Immature natural killer cell (primary cell): ENCODE measurements around the gene MTA2. TPM values are rescaled to one million over a fixed set of nuclear protein-coding genes. Genes with fewer than 3 reads are reported as not detected.
"Not testable (repeated sequence)": the region's sequence is repeated elsewhere in the genome, so short reads cannot be mapped to it uniquely, and the experiment has no call there.

Experiments used
- DNase-seq, 3 donors: peaks; one replicate each; pipeline ENCODE4 v3.0.0; 2022; ENCODE audit warnings: mixed read lengths in 1 of 3
- H3K27ac Mint-ChIP-seq, 6 donors: one replicate each; pipeline ENCODE4 v1.8.0; 2020; ENCODE audit warnings: mixed read lengths in 6 of 6, mild to moderate bottlenecking in 5 of 6, inconsistent platforms in 4 of 6, moderate library complexity in 3 of 6
- H3K27me3 Mint-ChIP-seq, 3 donors: one replicate each; pipeline ENCODE4 v1.8.0; 2020 to 2021; ENCODE audit warnings: low read depth in 3 of 3, mild to moderate bottlenecking in 3 of 3, mixed read lengths in 3 of 3, moderate library complexity in 3 of 3, inconsistent platforms in 1 of 3
- H3K36me3 Mint-ChIP-seq, 3 donors: one replicate each; pipeline ENCODE4 v1.8.0; 2020; ENCODE audit warnings: mixed read lengths in 3 of 3, inconsistent platforms in 2 of 3, mild to moderate bottlenecking in 2 of 3
- H3K4me1 Mint-ChIP-seq, 2 donors: one replicate each; pipeline ENCODE4 v1.8.0; 2020; ENCODE audit warnings: inconsistent platforms in 2 of 2, mild to moderate bottlenecking in 2 of 2, mixed read lengths in 2 of 2, moderate library complexity in 1 of 2
- H3K4me3 Mint-ChIP-seq, 5 donors: one replicate each; pipeline ENCODE4 v1.8.0; 2020; ENCODE audit warnings: mild to moderate bottlenecking in 5 of 5, mixed read lengths in 5 of 5, inconsistent platforms in 3 of 5, moderate library complexity in 3 of 5
- H3K9me3 Mint-ChIP-seq, 6 donors: one replicate each; pipeline ENCODE4 v1.8.0; 2020; ENCODE audit warnings: mild to moderate bottlenecking in 6 of 6, mixed read lengths in 6 of 6, inconsistent platforms in 4 of 6, moderate library complexity in 3 of 6
- polyA plus RNA-seq, 3 donors: library from polyadenylated mRNA; unstranded; fragments of 300-500 nt; fragmentation: Illumina TruSeq; gene quantifications; one replicate each; pipeline ENCODE4 v1.2.3, GENCODE V29; 2021

Gene MTA2
- polyA plus RNA-seq, 3 donors from 2014 or later: 9.7 to 48.4 (median 22.4) TPM

DNA sequence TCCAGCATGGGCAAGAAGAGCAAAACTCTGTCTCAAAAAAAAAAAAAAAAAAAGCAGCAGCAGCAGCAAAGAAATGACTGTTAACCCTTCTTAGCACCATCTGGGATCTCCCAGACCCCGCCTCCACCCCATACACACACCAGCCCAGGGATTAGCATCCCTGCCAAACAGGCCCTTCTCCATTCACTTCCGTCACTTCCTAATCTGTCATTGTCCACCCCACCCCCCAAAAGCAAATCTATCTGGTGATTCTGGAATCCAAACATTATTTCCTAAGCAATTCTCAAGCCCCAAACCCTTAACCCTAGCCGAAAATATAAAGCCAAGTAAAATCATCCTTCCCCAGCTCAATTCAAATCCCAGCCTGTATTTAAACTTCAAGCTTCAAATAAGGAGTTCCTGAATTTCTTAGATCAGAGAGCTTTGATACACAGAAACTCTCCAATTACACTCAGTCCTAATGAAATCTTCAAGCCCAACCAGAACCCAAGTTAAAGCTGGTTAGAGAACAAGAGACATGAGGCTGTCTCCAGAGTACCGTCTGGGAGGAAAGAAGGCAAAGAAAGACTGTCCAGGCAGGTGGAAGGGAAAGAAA lies 49.1 kb downstream of the MTA2 start:
- H3K4me3 Mint-ChIP-seq: peak overlapping the region; percentile 81 to 87 (median 87)
- H3K4me1 Mint-ChIP-seq: peaks cover 75 to 83% of the 10 kb centered on the region in 2 donors
- H3K27me3 Mint-ChIP-seq: peaks cover 12 to 23% (median 16%) of the 10 kb centered on the region in 3 donors
- no peaks in the 10 kb centered on the region for H3K36me3 Mint-ChIP-seq
- H3K9me3 Mint-ChIP-seq: peaks cover 0 to 2% (median 0%) of the 10 kb centered on the region in 6 donors
- H3K27ac Mint-ChIP-seq: peak overlapping the region; percentile 92 to 98 (median 96)
- DNase-seq: no peak

DNA sequence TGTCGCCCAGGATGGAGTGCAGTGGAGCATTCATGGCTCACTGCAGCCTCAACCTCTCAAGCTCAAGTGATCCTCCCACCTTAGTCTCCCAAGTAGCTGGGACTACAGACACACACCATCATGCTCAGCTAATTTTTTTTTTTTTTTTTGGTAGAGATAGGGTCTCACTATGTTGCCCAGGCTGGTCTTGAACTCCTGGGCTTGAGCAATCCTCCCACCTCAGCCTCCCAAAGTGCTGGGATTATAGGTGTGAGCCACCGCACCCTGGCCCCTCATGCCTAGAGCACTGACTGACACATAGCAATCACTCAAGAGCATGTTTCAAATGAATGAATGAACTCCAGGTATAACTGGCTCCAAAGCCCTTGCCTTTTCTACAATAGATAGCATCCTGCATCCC lies 51.2 kb downstream of the MTA2 start:
- H3K9me3 Mint-ChIP-seq, DNase-seq, H3K4me3 Mint-ChIP-seq, H3K36me3 Mint-ChIP-seq: not testable (repeated sequence)
- H3K4me1 Mint-ChIP-seq: peaks cover 60 to 69% of the 10 kb centered on the region in 2 donors
- H3K27ac Mint-ChIP-seq: peak overlapping the region in 5 of 6 donors; percentile 43 to 98 (median 92)
- H3K27me3 Mint-ChIP-seq: peaks cover 3 to 11% (median 10%) of the 10 kb centered on the region in 3 donors

DNA sequence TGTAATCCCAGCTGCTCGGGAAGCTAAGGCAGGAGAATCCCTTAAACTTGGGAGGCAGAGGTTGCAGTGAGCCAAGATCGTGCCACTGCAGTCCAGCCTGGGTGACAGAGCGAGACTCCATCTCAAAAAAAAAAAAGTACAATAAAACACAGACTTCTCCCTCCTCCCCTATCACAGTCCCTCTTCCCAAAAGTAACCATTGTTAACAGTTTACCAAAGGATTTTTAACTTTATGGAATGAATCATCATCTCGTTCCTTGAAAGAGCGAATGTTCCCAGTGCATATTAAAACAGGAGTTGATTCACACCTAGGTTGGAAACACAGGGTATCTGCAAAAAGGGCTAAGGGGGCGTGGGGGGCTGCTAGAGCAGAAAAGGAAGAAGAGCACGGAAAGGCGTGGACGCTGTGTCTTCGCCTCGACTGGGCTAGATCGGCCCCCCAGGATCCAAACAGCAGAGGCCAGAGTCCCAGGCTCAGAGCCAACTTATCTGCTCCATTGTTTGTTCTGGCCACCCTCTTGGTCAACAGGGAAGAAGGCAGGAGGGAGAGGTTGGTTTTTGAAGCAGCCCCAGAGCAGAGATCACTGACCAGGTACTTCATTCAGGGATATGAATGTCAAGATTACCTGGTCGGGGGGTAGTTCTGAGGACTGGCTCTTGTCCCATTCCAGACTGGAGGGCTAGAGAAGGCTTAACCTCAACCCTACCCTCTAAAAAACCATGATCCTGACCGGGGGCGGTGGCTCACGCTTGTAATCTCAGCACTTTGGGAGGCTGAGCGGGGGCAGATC lies 52.9 kb downstream of the MTA2 start:
- peaks cover 0 to 2% (median 0%) of the 10 kb centered on the region in 6 donors for H3K9me3 Mint-ChIP-seq
- peaks cover 5 to 10% (median 9%) of the 10 kb centered on the region in 3 donors for H3K27me3 Mint-ChIP-seq
- H3K4me1 Mint-ChIP-seq: peaks cover 56 to 64% of the 10 kb centered on the region in 2 donors
- peak overlapping the region in 1 of 5 donors; percentile 9 for H3K4me3 Mint-ChIP-seq
- no peak for DNase-seq
- no peaks in the 10 kb centered on the region for H3K36me3 Mint-ChIP-seq
- H3K27ac Mint-ChIP-seq: peak overlapping the region in 1 of 6 donors; percentile 31

DNA sequence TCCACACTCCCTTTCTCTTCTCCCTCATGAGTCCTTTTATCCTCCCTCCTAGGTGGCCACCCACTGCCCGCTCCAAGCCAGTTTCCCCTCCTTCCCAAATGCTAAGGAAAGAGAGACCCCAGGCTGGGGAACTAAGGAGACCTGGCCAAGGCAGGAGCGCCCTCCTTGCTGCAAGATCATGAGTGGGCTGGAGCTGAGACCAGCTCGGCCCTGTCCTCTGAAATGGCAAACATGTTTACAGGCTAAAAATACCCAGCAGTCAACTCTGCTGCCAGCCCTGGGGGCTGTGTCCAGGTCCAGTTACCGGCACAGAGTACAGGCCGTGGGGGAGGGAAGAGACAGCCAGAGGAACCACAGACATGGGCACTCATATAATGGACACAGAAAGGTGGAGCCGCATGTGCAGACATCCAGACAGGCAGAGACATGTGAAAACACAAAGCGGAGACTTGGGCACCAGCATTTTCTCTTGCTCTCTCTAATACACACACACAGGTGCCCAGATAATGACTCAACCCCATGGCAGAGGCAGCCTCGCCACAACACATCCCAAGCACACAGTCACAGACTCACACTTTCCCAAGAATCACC lies 53.9 kb downstream of the MTA2 start:
- DNase-seq: no peak

DNA sequence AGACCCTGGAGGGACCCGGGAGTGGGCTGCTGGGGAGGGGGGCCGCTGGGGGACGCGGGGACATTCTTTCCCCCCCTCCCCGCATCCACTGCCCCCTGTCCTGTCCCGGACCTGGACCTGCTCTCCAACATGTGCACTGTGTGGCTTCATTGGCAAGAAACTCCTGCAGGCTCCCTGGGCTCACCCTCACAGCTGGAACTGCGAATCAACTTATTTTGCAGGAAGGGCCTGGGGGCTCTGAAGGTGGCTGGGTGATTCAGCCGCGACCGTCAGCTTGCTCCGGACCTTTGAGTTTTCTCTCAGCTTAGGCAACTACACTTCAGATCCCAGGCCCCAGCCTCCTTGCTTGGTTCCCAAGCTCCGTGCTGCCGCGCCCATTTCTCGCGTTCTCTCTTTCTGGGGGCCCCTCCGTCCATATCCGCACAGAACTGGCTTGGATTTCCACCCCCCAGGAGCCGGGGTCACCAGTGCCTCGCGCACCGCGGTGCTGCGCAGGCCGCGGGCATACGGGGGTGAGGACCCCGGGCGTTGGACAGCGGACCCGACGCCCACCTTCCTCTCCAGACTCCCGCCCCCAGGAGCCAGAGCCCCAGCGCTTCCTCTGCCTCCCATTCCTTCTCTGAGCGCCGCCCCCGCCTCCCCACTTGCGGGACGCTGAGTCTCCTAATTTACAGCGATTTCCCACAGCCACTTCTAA lies 54.6 kb downstream of the MTA2 start:
- H3K36me3 Mint-ChIP-seq: no peaks in the 10 kb centered on the region
- H3K27me3 Mint-ChIP-seq: peaks cover 5 to 8% (median 6%) of the 10 kb centered on the region in 3 donors
- DNase-seq: no peak
- H3K4me1 Mint-ChIP-seq: peaks cover 56 to 61% of the 10 kb centered on the region in 2 donors
- peak overlapping the region; percentile 57 to 86 (median 84) for H3K27ac Mint-ChIP-seq
- peak overlapping the region; percentile 83 to 99 (median 87) for H3K4me3 Mint-ChIP-seq
- H3K9me3 Mint-ChIP-seq: peaks cover 0 to 2% (median 0%) of the 10 kb centered on the region in 6 donors

More for the DNA sequence above, 53.9 kb downstream of the MTA2 start:
- peaks cover 56 to 64% of the 10 kb centered on the region in 2 donors for H3K4me1 Mint-ChIP-seq
- no peaks in the 10 kb centered on the region for H3K36me3 Mint-ChIP-seq
- peak overlapping the region; percentile 83 to 99 (median 87) for H3K4me3 Mint-ChIP-seq
- peaks cover 0 to 2% (median 0%) of the 10 kb centered on the region in 6 donors for H3K9me3 Mint-ChIP-seq
- peaks cover 5 to 10% (median 6%) of the 10 kb centered on the region in 3 donors for H3K27me3 Mint-ChIP-seq
- H3K27ac Mint-ChIP-seq: peak overlapping the region; percentile 31 to 85 (median 79)

DNA sequence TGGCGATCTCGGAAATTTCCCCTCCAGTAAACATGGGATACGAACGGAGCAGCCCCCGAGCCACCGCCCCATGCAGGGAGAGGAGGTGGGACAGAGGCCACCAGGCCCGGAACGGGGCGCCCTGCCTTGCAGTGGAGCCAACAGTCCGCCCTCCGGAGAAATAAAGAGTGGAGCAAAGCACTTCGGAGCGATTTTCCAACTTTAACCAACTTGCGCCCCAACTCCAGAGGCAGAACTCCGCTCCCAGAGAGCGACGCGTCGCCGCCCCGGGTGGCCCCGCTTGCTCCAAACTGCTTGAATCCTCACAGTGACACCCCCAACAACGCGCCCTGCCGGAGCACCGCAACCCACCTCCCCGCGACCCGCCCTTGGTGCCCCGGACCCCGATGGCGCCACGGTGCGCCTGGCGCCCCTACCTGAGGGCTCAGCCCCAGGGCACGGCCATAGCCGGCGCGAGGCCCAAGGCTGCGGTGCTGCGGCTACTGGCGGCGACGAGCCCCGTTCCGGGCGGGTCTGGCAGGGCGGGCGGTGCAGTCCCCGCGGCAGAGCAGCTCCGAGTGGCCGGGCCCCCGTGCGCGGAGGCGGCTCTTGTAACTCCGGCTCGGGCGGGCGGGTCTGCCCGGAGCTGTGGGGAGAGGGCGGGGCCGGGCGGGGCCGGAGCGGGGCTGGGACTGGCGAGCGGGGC lies 55.3 kb downstream of the MTA2 start, which contains the start of gene AHNAK:
AHNAK (minus strand) TSS at position 563 of the 685 bp plus-strand sequence. CDS start 10,708 bp downstream, outside the sequence.
- Mint-ChIP-seq H3K36me3 (no peaks in the 10 kb centered on the region), H3K4me1 (peaks cover 56 to 61% of the 10 kb centered on the region in 2 donors), H3K9me3 (no peaks in the 10 kb centered on the region), H3K27me3 (peaks cover 0 to 4% (median 3%) of the 10 kb centered on the region in 3 donors), H3K27ac (peak within 1 kb of the TSS; percentile 83 to 95 (median 90)), H3K4me3 (peak within 1 kb of the TSS; percentile 96 to 99 (median 96))
- peak; percentile 66 to 72 (median 72) for DNase-seq

DNA sequence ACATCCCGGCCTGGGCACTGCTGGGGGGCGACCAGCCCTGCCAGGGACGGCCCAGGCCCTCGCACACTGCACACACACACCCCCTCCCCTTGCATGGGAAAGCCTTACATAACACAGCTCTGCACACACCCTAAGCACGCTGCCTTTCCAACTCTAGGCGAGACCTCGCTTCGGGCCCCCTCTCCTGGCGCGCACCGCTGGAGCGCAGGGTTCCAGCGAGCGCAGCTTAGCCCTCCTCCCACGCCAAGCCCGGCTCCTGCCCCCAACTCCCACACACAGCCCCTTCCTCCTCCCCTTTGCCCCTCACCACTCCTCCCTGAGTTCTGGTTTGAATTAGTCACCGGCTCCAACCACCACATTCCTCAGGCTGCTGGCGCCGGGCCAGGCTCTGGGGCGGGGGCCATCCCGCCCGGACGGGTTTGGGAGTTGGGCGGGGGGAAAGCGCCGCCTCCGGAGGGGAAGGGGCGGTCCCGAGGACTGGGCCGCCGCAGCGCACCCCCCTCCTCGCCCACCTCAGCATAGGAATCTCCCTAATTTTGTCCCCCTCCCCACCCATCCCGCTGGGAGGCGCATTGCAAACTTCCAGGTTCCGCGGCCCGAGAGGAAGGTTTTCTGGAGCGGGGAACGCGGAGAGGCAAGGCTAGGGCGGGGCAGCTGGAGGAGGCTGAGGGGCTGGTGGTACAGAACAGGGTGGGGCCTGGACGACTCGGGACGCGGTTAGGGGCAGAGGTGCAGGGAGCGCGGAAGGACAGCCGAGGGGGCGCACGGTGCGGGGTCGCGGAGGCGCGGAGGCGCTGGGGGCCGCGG lies 56.0 kb downstream of the MTA2 start:
- Mint-ChIP-seq H3K36me3 (no peaks in the 10 kb centered on the region), H3K4me3 (peak overlapping the region; percentile 96 to 99 (median 96)), H3K9me3 (no peaks in the 10 kb centered on the region), H3K27me3 (peaks cover 0 to 6% (median 3%) of the 10 kb centered on the region in 3 donors), H3K27ac (peak overlapping the region; percentile 90 to 95 (median 94)), H3K4me1 (peaks cover 58 to 61% of the 10 kb centered on the region in 2 donors)
- peak in 2 of 3 donors; percentile 29 to 31 for DNase-seq

DNA sequence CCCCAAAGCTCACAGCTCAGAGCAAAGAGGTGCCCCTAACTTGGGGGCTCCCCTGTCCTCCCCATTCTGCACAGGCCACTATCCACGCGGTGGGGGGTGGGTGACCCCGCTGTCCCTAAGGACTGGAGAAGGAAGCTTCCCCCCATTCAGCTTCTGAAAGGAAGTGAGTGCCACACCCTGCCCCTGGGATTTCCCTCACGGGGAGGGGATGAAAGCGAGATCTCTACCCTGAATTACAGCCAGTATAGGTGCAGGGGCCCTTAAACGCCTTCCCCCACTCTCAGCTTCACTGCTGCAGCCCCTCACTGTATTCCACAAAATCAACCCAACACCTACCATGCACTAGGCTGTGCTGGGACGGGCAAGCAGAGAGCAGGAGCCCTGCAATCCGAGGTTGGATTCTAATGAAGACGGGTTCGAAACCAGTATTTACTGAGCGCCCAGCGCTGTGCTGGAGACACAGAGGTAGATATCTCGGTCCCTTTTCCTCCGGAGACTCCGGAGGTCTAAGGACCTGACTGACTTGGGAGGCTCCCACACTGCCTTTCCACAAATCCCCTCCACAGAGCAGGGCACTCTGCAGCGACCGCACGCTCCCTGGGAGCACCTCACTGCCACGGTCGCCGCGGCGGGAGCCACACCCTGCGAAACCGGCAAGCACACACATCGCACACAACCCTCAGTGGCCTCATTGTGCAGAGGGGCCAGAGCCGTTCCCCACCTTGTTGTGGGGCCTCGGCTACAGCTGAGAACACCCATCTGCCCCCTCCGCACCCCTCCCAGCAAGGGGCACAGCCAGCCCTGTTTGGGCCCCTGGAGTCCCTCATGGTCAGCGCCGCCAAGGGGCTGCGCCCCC lies 56.9 kb downstream of the MTA2 start:
- Mint-ChIP-seq H3K27me3 (peaks cover 0 to 6% (median 3%) of the 10 kb centered on the region in 3 donors), H3K4me1 (peaks cover 65 to 67% of the 10 kb centered on the region in 2 donors)
- peak in 2 of 3 donors; percentile 30 to 31 for DNase-seq

DNA sequence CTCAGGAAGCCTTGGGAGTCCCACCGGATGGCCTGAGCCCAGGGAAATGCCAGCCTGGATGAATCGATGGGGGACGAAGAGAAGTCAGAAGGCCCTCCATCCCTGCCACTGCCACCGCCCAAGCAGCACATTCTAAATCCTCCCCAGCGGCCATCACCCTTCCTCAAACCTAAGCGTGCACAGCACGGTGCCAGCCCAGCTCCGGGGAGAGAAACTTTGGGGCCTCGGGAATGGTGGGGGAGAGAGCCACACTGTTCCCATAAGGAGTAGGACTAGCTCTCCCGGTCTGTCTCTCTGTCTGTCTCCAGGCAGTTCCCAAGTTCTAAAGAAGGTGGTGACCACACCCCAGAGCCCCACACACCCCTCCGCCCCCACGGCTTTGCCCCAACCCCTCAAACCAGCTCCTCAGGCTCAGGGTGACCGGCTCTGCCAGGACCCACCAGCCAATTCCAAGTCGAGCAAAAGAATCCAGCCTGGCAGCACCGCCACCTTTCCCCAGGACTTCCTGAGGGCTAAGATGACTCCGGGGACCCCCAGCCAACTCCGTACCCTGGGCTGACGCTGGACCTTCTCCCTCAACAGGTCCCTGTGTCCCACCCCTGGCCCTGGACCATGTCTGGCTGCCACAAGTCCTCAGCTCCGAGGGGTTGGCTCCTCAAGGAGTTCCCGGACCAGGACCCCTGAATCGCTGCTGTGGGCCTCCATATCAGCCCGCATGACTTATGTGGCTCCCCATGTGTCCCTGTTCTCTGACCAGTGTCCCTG lies 57.8 kb downstream of the MTA2 start:
- DNase-seq: no peak
- peaks cover 75 to 77% of the 10 kb centered on the region in 2 donors for H3K4me1 Mint-ChIP-seq
- peak overlapping the region; percentile 96 to 99 (median 96) for H3K4me3 Mint-ChIP-seq
- H3K9me3 Mint-ChIP-seq: no peaks in the 10 kb centered on the region
- H3K27me3 Mint-ChIP-seq: peaks cover 0 to 6% (median 3%) of the 10 kb centered on the region in 3 donors
- H3K27ac Mint-ChIP-seq: peak overlapping the region; percentile 90 to 95 (median 94)
- H3K36me3 Mint-ChIP-seq: no peaks in the 10 kb centered on the region

More for the DNA sequence above, 56.9 kb downstream of the MTA2 start:
- peak overlapping the region; percentile 96 to 99 (median 96) for H3K4me3 Mint-ChIP-seq
- peak overlapping the region; percentile 90 to 95 (median 94) for H3K27ac Mint-ChIP-seq
- no peaks in the 10 kb centered on the region for H3K36me3 Mint-ChIP-seq
- H3K9me3 Mint-ChIP-seq: no peaks in the 10 kb centered on the region
